Small intestine (tissue), 7 donors: Measurements from ENCODE around the gene LONRF2. TPM values are rescaled to one million over a fixed set of nuclear protein-coding genes. Genes with fewer than 3 reads are reported as not detected.

Experiments
- DNase-seq, 2 donors: peaks; one replicate each; pipeline versions ENCODE4 v3.0.0 to v3.0.0-alpha.2; 2013
- FAIRE-seq: peaks from 2 replicates; lab custom pipeline; 2012; peaks lifted over from hg19 to GRCh38; lab: Jason Lieb, UNC
- H3K27ac ChIP-seq, 3 donors: one replicate each; pipeline ENCODE4 v1.5.1; 2013; ENCODE audit warnings: low read length in 2 of 3, mild to moderate bottlenecking in 2 of 3, control low read depth in 1 of 3, inconsistent platforms in 1 of 3, low read depth in 1 of 3, moderate library complexity in 1 of 3
- H3K27me3 ChIP-seq, 3 donors: one replicate each; pipeline ENCODE4 v1.6.1; 2013; ENCODE audit warnings: low read length in 3 of 3, inconsistent platforms in 1 of 3; ENCODE audit not compliant: control insufficient read depth in 3 of 3, insufficient read depth in 3 of 3
- H3K36me3 ChIP-seq, 3 donors: one replicate each; pipeline ENCODE4 v1.6.1; 2013; ENCODE audit warnings: low read length in 3 of 3, inconsistent platforms in 1 of 3, low read depth in 1 of 3, mild to moderate bottlenecking in 1 of 3, moderate library complexity in 1 of 3; ENCODE audit not compliant: control insufficient read depth in 3 of 3, insufficient read depth in 2 of 3
- H3K4me1 ChIP-seq, 3 donors: one replicate each; pipeline ENCODE4 v1.6.1; 2013; ENCODE audit warnings: low read length in 2 of 3, inconsistent platforms in 1 of 3, low read depth in 1 of 3, mild to moderate bottlenecking in 1 of 3, moderate library complexity in 1 of 3; ENCODE audit not compliant: control insufficient read depth in 3 of 3, insufficient read depth in 2 of 3
- H3K4me3 ChIP-seq, 3 donors: one replicate each; pipeline ENCODE4 v1.5.1; 2013; ENCODE audit warnings: low read length in 3 of 3, control low read depth in 1 of 3, inconsistent platforms in 1 of 3, low read depth in 1 of 3, mild to moderate bottlenecking in 1 of 3, moderate library complexity in 1 of 3
- H3K9me3 ChIP-seq, 2 donors: one replicate each; pipeline ENCODE4 v1.6.1; 2013; ENCODE audit warnings: low read depth in 1 of 2, low read length in 1 of 2; ENCODE audit not compliant: control insufficient read depth in 2 of 2, insufficient read depth in 1 of 2
- WGBS, 3 donors: extraction: QIAGEN DNeasy Blood & Tissue Kit; methylation state at CpG; one replicate each; pipeline ENCODE4 v1.1.7; 2013; 5-methylcytosine and 5-hydroxymethylcytosine counted together
- polyA plus RNA-seq, 4 donors: library from polyadenylated mRNA; stranded (reverse) in 3 of 4; unstranded in 1 of 4; fragments of 200-250 nt in 3 of 4; fragments of 120-200 nt in 1 of 4; gene quantifications; one replicate each; pipeline versions ENCODE4 v1.2.1 to v1.2.3, GENCODE V29; 2013
- donor health status: healthy with polysubstance abuse.
- donor health status: control.
- donor health status: control.
- donor health status: Bipolar disorder and iron deficiency.
- donor health status: healthy.

Gene LONRF2
- polyA plus RNA-seq, 4 donors = under 0.01 to 1.5 (median 0.43) TPM; not detected in 1

DNA sequence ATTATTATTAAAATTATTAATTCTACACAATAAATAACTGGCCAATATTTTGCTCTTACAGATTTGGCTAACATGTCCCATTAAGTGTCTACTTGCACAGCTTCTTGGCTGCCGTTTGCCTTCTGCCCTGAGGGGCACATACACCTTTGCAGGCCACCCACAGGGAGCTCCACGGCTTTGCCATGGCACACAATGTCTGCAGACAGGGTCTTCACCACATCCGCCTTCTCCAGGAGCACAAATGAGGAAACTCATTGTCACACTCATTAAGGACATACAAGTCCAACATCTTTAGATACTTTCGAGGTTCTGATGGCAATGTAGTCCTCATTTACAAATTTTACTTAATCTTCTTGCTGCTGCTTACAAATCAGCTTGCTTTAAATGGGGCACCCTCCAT lies 45.6 kb downstream of the LONRF2 start:
- no peaks in the 10 kb centered on the region for H3K9me3 ChIP-seq
- H3K36me3 ChIP-seq = no peaks in the 10 kb centered on the region
- H3K27ac ChIP-seq = no peak overlapping the region
- no peaks in the 10 kb centered on the region for H3K4me1 ChIP-seq
- peaks cover 0 to 2% (median 0%) of the 10 kb centered on the region in 3 donors for H3K27me3 ChIP-seq
- 81 to 96% (median 86%) methylated on average over 4 of the region's 4 CpGs for WGBS, 3 donors
- no peak overlapping the region for H3K4me3 ChIP-seq
- DNase-seq = no peak
- FAIRE-seq = no peak

GRCh38 chr2:100275200-100275589 lies 47.1 kb downstream of the LONRF2 start:
- WGBS, 3 donors = 79 to 87% (median 83%) methylated on average over 10 of the region's 10 CpGs
- Histone ChIP-seq H3K27me3 (no peaks in the 10 kb centered on the region), H3K27ac (no peak overlapping the region), H3K4me1 (peaks cover 0 to 7% (median 0%) of the 10 kb centered on the region in 3 donors), H3K9me3 (peaks cover 0 to 7% of the 10 kb centered on the region in 2 donors), H3K36me3 (no peaks in the 10 kb centered on the region), H3K4me3 (no peak overlapping the region)
- FAIRE-seq (no peak), DNase-seq (no peak)

GRCh38 chr2:100274566-100275199 lies 47.6 kb downstream of the LONRF2 start:
- H3K4me3 ChIP-seq = no peak overlapping the region
- H3K9me3 ChIP-seq = peaks cover 0 to 7% of the 10 kb centered on the region in 2 donors
- H3K4me1 ChIP-seq = peaks cover 0 to 10% (median 0%) of the 10 kb centered on the region in 3 donors
- DNase-seq = no peak
- no peaks in the 10 kb centered on the region for H3K27me3 ChIP-seq
- no peaks in the 10 kb centered on the region for H3K36me3 ChIP-seq
- WGBS, 3 donors = 86 to 91% (median 90%) methylated on average over 17 of the region's 17 CpGs
- H3K27ac ChIP-seq = no peak overlapping the region
- no peak for FAIRE-seq

DNA sequence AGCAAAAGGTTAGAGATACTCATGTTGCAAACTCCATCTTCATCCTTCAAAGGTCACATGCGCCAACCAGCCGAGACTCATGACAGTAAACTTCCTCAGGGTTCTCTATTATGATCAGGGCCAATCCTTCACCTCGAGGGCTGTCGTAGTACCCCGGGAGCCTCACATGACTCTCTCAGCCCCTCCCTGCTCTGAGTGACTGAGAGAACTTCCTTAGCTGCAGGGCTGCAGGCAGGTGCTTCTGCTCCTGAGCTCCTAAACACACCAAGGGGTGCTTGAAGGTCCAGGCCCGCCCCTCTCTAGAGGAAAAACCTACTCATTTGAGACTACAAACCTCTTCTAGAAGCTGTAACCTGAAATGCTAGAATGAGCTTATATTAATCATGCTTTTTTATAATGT lies 48.2 kb downstream of the LONRF2 start:
- Histone ChIP-seq H3K9me3 (peaks cover 0 to 7% of the 10 kb centered on the region in 2 donors), H3K4me3 (no peak overlapping the region), H3K36me3 (no peaks in the 10 kb centered on the region), H3K4me1 (peaks cover 0 to 10% (median 0%) of the 10 kb centered on the region in 3 donors), H3K27me3 (no peaks in the 10 kb centered on the region), H3K27ac (no peak overlapping the region)
- WGBS, 3 donors = 52 to 60% (median 53%) methylated on average over 6 of the region's 6 CpGs
- FAIRE-seq (no peak), DNase-seq (no peak)

- no peak overlapping the region for H3K4me3 ChIP-seq
- peaks cover 0 to 10% (median 0%) of the 10 kb centered on the region in 3 donors for H3K4me1 ChIP-seq
- no peak overlapping the region for H3K27ac ChIP-seq
- WGBS, 3 donors = 89 to 96% (median 92%) methylated on average over 1 of the region's 1 CpG
- DNase-seq = no peak
- peaks cover 0 to 7% of the 10 kb centered on the region in 2 donors for H3K9me3 ChIP-seq
- FAIRE-seq = no peak
- no peaks in the 10 kb centered on the region for H3K36me3 ChIP-seq
- no peaks in the 10 kb centered on the region for H3K27me3 ChIP-seq
Measured at GRCh38 chr2:100273387-100273786, 48.9 kb downstream of the LONRF2 start.

GRCh38 chr2:100272841-100273329 lies 49.4 kb downstream of the LONRF2 start:
- 78 to 94% (median 90%) methylated on average over 10 of the region's 10 CpGs for WGBS, 3 donors
- Histone ChIP-seq H3K4me3 (no peak overlapping the region), H3K36me3 (no peaks in the 10 kb centered on the region), H3K27me3 (no peaks in the 10 kb centered on the region), H3K9me3 (peaks cover 0 to 7% of the 10 kb centered on the region in 2 donors), H3K27ac (no peak overlapping the region), H3K4me1 (peaks cover 0 to 10% (median 0%) of the 10 kb centered on the region in 3 donors)
- FAIRE-seq (no peak), DNase-seq (no peak)

- 92 to 94% (median 92%) methylated on average over 5 of the region's 5 CpGs for WGBS, 3 donors
- DNase-seq (no peak), FAIRE-seq (no peak)
- H3K27ac ChIP-seq = no peak overlapping the region
- H3K27me3 ChIP-seq = no peaks in the 10 kb centered on the region
- H3K36me3 ChIP-seq = no peaks in the 10 kb centered on the region
- no peak overlapping the region for H3K4me3 ChIP-seq
- H3K4me1 ChIP-seq = peaks cover 0 to 10% (median 0%) of the 10 kb centered on the region in 3 donors
- H3K9me3 ChIP-seq = peaks cover 0 to 7% of the 10 kb centered on the region in 2 donors
Measured at GRCh38 chr2:100271210-100271609, 51.1 kb downstream of the LONRF2 start.

GRCh38 chr2:100270381-100271146 lies 51.7 kb downstream of the LONRF2 start:
- peak overlapping the region in 1 of 3 donors; percentile 30 for H3K27ac ChIP-seq
- WGBS, 3 donors = 83 to 92% (median 88%) methylated on average over 9 of the region's 9 CpGs
- no peak for FAIRE-seq
- H3K9me3 ChIP-seq = peaks cover 0 to 7% of the 10 kb centered on the region in 2 donors
- H3K4me1 ChIP-seq = peaks cover 0 to 10% (median 0%) of the 10 kb centered on the region in 3 donors
- no peak overlapping the region for H3K4me3 ChIP-seq
- no peaks in the 10 kb centered on the region for H3K36me3 ChIP-seq
- DNase-seq = no peak
- no peaks in the 10 kb centered on the region for H3K27me3 ChIP-seq
